Neutrophil (primary cell): ENCODE data around the gene TGFB1.

Source experiments
- H3K27ac ChIP-seq: fragments of 200-600 bp; sonication (generic); 2 replicates; pipeline ENCODE4 v1.5.1; 2016; ENCODE audit warnings: mild to moderate bottlenecking, moderate library complexity
- H3K27me3 ChIP-seq: fragments of 200-600 bp; sonication (generic); 2 replicates; pipeline ENCODE4 v1.6.0; 2016; ENCODE audit warnings: mild to moderate bottlenecking
- H3K36me3 ChIP-seq: fragments of 200-600 bp; sonication (generic); 2 replicates; pipeline ENCODE4 v1.5.1; 2017
- H3K4me1 ChIP-seq, 2 experiments: fragments of 200-600 bp in 1 of 2; sonication (generic) in 1 of 2; 1 replicate in 1 of 2; 2 replicates in 1 of 2; pipeline versions ENCODE4 v1.5.1 to v1.6.1; 2013 to 2016; ENCODE audit warnings: low read depth in 1 of 2, low read length in 1 of 2, mild to moderate bottlenecking in 1 of 2, moderate library complexity in 1 of 2; ENCODE audit not compliant: control insufficient read depth in 1 of 2, insufficient read depth in 1 of 2
- H3K4me3 ChIP-seq, 2 experiments: fragments of 200-600 bp in 1 of 2; sonication (generic) in 1 of 2; 1 replicate in 1 of 2; 2 replicates in 1 of 2; pipeline ENCODE4 v1.5.1; 2013 to 2016; ENCODE audit warnings: low read depth in 1 of 2, low read length in 1 of 2, mild to moderate bottlenecking in 1 of 2, moderate library complexity in 1 of 2
- H3K9me3 ChIP-seq: fragments of 200-600 bp; sonication (generic); 2 replicates; pipeline ENCODE4 v1.5.1; 2016
- TF ChIP-seq, protein P1 (sequence below): fragments of 200-600 bp; sonication (generic); IDR thresholded peaks from 2 replicates; pipeline ENCODE4 v1.5.1; 2016; ENCODE audit warnings: antibody characterized with exemption

Gene TGFB1

DNA sequence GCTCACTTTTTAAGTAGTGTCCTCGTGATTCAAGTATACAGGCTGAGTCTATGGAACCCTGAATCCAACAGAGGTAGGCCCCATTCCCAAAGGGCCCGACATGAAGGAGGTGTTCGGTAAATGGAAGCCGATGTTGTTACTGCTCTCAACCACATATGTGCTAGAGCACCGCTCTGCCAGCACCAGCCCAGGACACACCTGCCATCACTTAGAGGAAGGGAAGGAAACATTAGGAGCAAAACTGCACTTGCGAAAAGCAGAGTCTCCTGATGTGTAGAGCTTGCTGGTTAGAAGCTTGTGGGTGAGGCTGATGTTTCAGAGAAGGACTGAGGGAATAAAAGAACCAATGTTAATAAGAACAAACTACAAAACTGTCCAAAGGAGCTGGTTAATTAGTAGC, 53.2 kb downstream of the TGFB1 start:
- Histone ChIP-seq H3K9me3 (no peaks in the 10 kb centered on the region), H3K27ac (no peak overlapping the region), H3K4me1 (peaks cover 10 to 13% of the 10 kb centered on the region in 2 experiments), H3K36me3 (peaks cover 90% of the 10 kb centered on the region), H3K27me3 (no peaks in the 10 kb centered on the region), H3K4me3 (no peak overlapping the region)
- TF ChIP-seq, protein P1, sequence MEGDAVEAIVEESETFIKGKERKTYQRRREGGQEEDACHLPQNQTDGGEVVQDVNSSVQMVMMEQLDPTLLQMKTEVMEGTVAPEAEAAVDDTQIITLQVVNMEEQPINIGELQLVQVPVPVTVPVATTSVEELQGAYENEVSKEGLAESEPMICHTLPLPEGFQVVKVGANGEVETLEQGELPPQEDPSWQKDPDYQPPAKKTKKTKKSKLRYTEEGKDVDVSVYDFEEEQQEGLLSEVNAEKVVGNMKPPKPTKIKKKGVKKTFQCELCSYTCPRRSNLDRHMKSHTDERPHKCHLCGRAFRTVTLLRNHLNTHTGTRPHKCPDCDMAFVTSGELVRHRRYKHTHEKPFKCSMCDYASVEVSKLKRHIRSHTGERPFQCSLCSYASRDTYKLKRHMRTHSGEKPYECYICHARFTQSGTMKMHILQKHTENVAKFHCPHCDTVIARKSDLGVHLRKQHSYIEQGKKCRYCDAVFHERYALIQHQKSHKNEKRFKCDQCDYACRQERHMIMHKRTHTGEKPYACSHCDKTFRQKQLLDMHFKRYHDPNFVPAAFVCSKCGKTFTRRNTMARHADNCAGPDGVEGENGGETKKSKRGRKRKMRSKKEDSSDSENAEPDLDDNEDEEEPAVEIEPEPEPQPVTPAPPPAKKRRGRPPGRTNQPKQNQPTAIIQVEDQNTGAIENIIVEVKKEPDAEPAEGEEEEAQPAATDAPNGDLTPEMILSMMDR = no peak

DNA sequence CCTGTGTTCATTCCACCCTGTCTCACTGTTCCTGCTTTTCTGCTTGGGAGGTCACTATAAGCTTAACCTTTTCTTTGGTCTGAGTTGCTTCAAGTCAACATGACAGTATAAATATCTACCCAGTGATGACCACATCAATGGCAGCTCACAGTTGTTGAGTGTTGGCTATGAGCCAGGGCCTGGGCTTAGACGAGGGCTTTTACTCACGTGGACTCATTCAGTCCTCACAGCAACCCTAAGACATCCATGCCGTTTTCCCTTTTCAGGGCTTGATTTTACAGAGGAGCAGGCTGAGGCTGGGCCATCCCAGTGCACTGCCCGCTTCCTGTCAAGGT, 54.0 kb downstream of the TGFB1 start:
- TF ChIP-seq, protein P1 = no peak
- Histone ChIP-seq H3K4me3 (no peak overlapping the region), H3K4me1 (peaks cover 10 to 13% of the 10 kb centered on the region in 2 experiments), H3K36me3 (peaks cover 90% of the 10 kb centered on the region), H3K27ac (no peak overlapping the region), H3K27me3 (no peaks in the 10 kb centered on the region), H3K9me3 (no peaks in the 10 kb centered on the region)

DNA sequence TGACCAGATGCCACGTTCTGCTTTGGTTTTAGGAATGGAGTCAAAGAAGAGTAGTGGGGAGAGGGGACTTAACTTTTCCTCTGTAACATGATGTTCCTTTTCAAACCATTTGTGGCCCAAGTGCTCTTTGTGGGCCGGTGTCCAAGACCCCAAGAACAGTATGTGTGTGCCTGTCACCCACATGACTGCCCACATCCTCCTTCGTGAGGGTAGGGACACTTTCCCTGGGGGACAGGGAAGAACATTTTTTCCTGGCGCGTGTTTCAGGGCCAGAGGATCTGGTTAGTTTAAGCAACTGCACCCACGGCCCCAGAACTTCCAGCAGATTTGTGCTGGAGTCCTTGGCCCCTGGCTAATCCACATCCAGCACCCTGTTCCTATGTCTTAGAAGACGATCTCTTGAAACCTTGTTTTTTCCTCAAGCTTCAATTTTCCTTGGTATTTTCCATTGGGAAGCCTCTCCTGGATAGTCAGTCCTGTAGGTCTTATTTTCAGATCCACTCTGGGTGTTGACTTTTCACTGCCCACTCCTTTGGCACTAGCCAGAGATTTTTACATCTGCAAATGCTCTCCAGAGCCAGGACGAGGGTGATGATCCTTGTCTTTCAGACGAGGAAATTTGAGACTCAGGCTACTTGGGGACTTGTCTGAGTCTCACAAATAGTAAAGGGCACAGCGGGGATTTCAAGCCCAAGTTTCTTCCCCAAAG, 54.5 kb downstream of the TGFB1 start:
- H3K27me3 ChIP-seq = no peaks in the 10 kb centered on the region
- no peak overlapping the region for H3K27ac ChIP-seq
- peaks cover 10 to 13% of the 10 kb centered on the region in 2 experiments for H3K4me1 ChIP-seq
- no peaks in the 10 kb centered on the region for H3K9me3 ChIP-seq
- peaks cover 90% of the 10 kb centered on the region for H3K36me3 ChIP-seq
- no peak overlapping the region for H3K4me3 ChIP-seq
- TF ChIP-seq, protein P1 = no peak

DNA sequence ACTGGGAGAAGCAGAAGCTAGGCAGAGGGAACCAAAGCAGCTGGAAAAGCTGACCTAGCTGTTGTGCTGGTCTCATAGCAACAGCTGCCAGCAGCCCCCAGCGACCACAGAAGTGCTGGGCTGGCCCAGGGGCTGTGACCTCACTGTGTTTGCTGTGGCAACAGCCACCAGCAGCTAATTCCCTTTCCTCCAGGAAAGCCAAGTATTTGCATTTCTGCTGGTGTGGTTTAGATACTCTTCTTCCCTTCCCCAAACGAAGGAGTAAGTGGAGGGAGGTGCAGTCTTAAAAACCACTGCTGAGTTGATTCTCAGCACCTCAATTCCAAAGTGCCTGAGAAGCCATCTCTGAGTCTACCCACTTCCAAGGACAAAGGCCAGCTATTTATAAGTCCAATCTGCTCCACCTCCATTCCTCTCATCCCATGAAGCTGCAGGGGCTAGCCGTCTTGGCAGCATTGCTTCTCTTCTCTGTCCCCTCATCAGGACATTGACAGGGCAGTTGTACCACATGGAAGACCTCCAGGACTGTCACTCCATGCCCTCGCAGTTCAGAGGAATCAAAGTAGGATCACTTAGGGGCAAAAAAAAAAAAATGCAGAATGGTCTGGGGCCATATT, 55.3 kb downstream of the TGFB1 start:
- TF ChIP-seq, protein P1 = no peak
- peaks cover 90% of the 10 kb centered on the region for H3K36me3 ChIP-seq
- peaks cover 10 to 13% of the 10 kb centered on the region in 2 experiments for H3K4me1 ChIP-seq
- no peaks in the 10 kb centered on the region for H3K27me3 ChIP-seq
- H3K9me3 ChIP-seq = no peaks in the 10 kb centered on the region
- H3K27ac ChIP-seq = peak overlapping the region; percentile 44
- H3K4me3 ChIP-seq = no peak overlapping the region

DNA sequence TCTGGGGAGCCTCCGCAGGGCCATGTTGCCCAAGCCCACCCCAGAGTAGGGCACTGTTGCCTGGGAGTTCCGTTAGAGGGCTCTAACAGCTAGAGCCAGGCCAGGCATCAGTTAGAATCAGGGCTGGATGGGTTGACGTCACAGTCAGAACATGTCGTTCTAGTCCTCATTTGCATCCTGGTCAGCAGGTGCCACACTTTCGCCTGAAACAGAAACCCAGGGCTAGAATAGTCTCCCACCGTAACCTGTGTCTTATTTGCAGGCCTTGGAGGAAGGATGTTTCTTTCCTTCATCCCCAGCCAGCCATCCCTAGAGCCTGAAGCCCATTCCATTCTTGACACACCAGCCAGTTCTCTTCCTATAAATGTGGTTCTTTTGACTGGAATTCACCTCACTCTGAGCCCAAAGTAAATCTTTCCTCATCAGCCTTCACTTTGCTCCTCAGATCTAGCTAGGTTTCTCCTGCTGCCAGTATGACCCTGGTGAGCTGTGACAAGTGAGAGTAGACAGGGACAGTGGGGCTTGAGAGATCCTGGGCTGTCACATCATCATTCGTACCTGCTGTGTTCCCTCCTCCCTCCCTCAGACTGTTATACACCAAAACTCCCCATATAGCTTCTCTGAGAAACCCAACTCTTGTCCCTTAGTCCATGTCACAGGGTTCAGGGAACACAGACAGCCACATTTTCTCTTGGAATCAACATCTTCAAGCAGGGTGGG, 55.9 kb downstream of the TGFB1 start:
- peak overlapping the region; percentile 44 for H3K27ac ChIP-seq
- peaks cover 91% of the 10 kb centered on the region for H3K36me3 ChIP-seq
- H3K27me3 ChIP-seq = no peaks in the 10 kb centered on the region
- no peak overlapping the region for H3K4me3 ChIP-seq
- peaks cover 6 to 10% of the 10 kb centered on the region in 2 experiments for H3K4me1 ChIP-seq
- TF ChIP-seq, protein P1 = no peak
- no peaks in the 10 kb centered on the region for H3K9me3 ChIP-seq
